ENCODE results near the gene RMC1. TPM values are rescaled to one million over a fixed set of nuclear protein-coding genes. Genes with fewer than 3 reads are reported as not detected.

Gene RMC1
- total and polyA plus RNA-seq, 4 donors = 15.6 to 24.7 (median 20.8) TPM

- TF ChIP-seq CTCF (IDR thresholded peaks at IDR 0.05; ENCODE audit: low read depth, low read length, missing input control) (no peak), FOXA2 (IDR thresholded peaks at IDR 0.05) (peak; percentile 4), JUND (IDR thresholded peaks at IDR 0.05) (peak; percentile 9 to 65)
Observed at GRCh38 chr18:23460285-23461273, 42.7 kb upstream of the RMC1 start (continued).

GRCh38 chr18:23462876-23463275 lies 40.4 kb upstream of the RMC1 start:
- WGBS = 64% methylated on average over 2 of the region's 2 CpGs
- no peak for TF ChIP-seq CTCF (IDR thresholded peaks at IDR 0.05; ENCODE audit: low read depth, low read length, missing input control)
- TF ChIP-seq TAF1 (conservative IDR thresholded peaks at IDR 0.05) = no peak
- TF ChIP-seq GABPA (IDR thresholded peaks at IDR 0.05 in 1 of 2, conservative IDR thresholded peaks at IDR 0.05 in 1 of 2) = no peak
- TF ChIP-seq FOXA2 (IDR thresholded peaks at IDR 0.05) = no peak
- no peak for TF ChIP-seq SP1 (IDR thresholded peaks at IDR 0.05)
- TF ChIP-seq FOXA1 (IDR thresholded peaks at IDR 0.05) = no peak
- TF ChIP-seq REST (IDR thresholded peaks at IDR 0.05) = no peak
- no peak for TF ChIP-seq YY1 (IDR thresholded peaks at IDR 0.05)
- no peak for TF ChIP-seq HNF4A (conservative IDR thresholded peaks at IDR 0.05)
- TF ChIP-seq JUND (IDR thresholded peaks at IDR 0.05) = no peak
- TF ChIP-seq ZBTB33 (IDR thresholded peaks at IDR 0.05) = no peak
- TF ChIP-seq NR2F2 (IDR thresholded peaks at IDR 0.05) = no peak
- no peak for TF ChIP-seq HNF4G (IDR thresholded peaks at IDR 0.05)
- TF ChIP-seq RXRA (IDR thresholded peaks at IDR 0.05) = no peak
- no peak for TF ChIP-seq ATF3 (IDR thresholded peaks at IDR 0.05)
- no peak for TF ChIP-seq RAD21 (IDR thresholded peaks at IDR 0.05)
- TF ChIP-seq MAX (IDR thresholded peaks at IDR 0.05) = no peak
- no peak for TF ChIP-seq EGR1 (IDR thresholded peaks at IDR 0.05; ENCODE audit: low read depth in 2 of 2)
- H3K9ac ChIP-seq (ENCODE audit: low read depth in 1 of 2, low read length in 2 of 2) = no peak overlapping the region
- no peaks in the 10 kb centered on the region for H3K27me3 ChIP-seq (ENCODE audit: control insufficient read depth in 4 of 4, insufficient read depth in 4 of 4, low read length in 3 of 4)
- DNase-seq (ENCODE audit: low spot score) = no peak
- H3K27ac ChIP-seq (ENCODE audit: low read depth in 1 of 2, low read length in 2 of 2) = no peak overlapping the region
- H3K4me3 ChIP-seq (ENCODE audit: low read depth in 1 of 3, low read length in 3 of 3) = no peak overlapping the region
- peaks cover 10 to 43% (median 39%) of the 10 kb centered on the region in 4 donors for H3K36me3 ChIP-seq (ENCODE audit: control insufficient read depth in 4 of 4, insufficient read depth in 3 of 4, low read depth in 1 of 4, low read length in 3 of 4)
- peaks cover 7 to 41% (median 39%) of the 10 kb centered on the region in 4 donors for H3K4me1 ChIP-seq (ENCODE audit: control insufficient read depth in 4 of 4, insufficient read depth in 4 of 4, low read length in 3 of 4)
- no peaks in the 10 kb centered on the region for H3K9me3 ChIP-seq (ENCODE audit: control insufficient read depth in 4 of 4, low read length in 3 of 4)
